Body of pancreas (tissue), 4 donors: ENCODE measurements around the gene RABGAP1.

Experiments used
- CTCF ChIP-seq, 7 experiments: fragments of 450-650 bp in 4 of 7; fragments of 200-600 bp in 3 of 7; sonication (generic) in 3 of 7; IDR thresholded peaks; one replicate each; pipeline ENCODE4 v1.5.1; 2016 to 2019; ENCODE audit warnings: antibody characterized with exemption in 7 of 7
- POLR2A ChIP-seq, 3 donors: fragments of 450-650 bp; IDR thresholded peaks; one replicate each; pipeline ENCODE4 v1.6.1; 2016; ENCODE audit warnings: antibody characterized with exemption in 3 of 3, mild to moderate bottlenecking in 2 of 3

- TF ChIP-seq CTCF (IDR thresholded peaks at IDR 0.05) (no peak), POLR2A (IDR thresholded peaks at IDR 0.05) (no peak)
Measured at GRCh38 chr9:123074628-123075027, 133.8 kb downstream of the RABGAP1 start.
